HCT116 (cell line): ENCODE measurements around the gene GPR171. TPM values are rescaled to one million over a fixed set of nuclear protein-coding genes. Genes with fewer than 3 reads are reported as not detected.

ENCODE experiments used
- ATAC-seq: fragments of 200-7000 bp; cut with Tn5 transposase; 2 replicates; pipeline ENCODE4 v1.9.1; 2020; ENCODE audit warnings: mild to moderate bottlenecking, moderate library complexity
- BruUV-seq: library from RNA; stranded (reverse); fragments of 400-500 nt; replicated peaks from 2 replicates; lab custom pipeline; 2021; lab: Mats Ljungman, UMichigan
- CTCF ChIA-PET: fragments of 300-600 bp; sonication (Branson Sonifier 250); formaldehyde crosslinking; loops from one replicate; lab custom pipeline; 2021; ENCODE audit warnings: antibody characterized with exemption; lab: Charles Lee
- POLR2A ChIA-PET: fragments of 300-600, 350-600 bp; sonication (Branson Sonifier 250); formaldehyde crosslinking; loops from one replicate; lab custom pipeline; 2021; ENCODE audit warnings: antibody characterized with exemption; lab: Charles Lee
- RAD21 ChIA-PET, 2 experiments: fragments of 300-600 bp; sonication (Branson Sonifier 250); formaldehyde crosslinking; loops; one replicate each; lab custom pipeline; 2023; ENCODE audit warnings: low total read pairs in 2 of 2; ENCODE audit not compliant: uncharacterized antibody in 2 of 2, unreplicated experiment in 2 of 2, low non-redundant PET in 1 of 2; lab: Charles Lee
- DNase-seq: peaks from one replicate; pipeline ENCODE4 v3.0.0-alpha.2; 2010; ENCODE audit warnings: low read depth, low spot score
- H2AFZ ChIP-seq: fragments of 200-600 bp; shearing (Covaris generic), sonication (generic); 2 replicates; pipeline ENCODE4 v1.6.1; 2017; ENCODE audit warnings: low read depth, mixed run types, mixed read lengths, antibody characterized with exemption, low read length; ENCODE audit not compliant: poor library complexity, severe bottlenecking
- H3K27ac ChIP-seq: 2 replicates; pipeline ENCODE4 v1.5.1; 2012; ENCODE audit warnings: low read depth, low read length
- H3K27me3 ChIP-seq: fragments of 200-600 bp; sonication (generic); 2 replicates; pipeline ENCODE4 v1.6.1; 2016; ENCODE audit warnings: mixed run types, low read length, mixed read lengths; ENCODE audit not compliant: insufficient read depth
- H3K36me3 ChIP-seq, 2 experiments: fragments of 200-500 bp in 1 of 2; fragments of 200-600 bp in 1 of 2; sonication (Bioruptor generic) in 1 of 2; sonication (generic) in 1 of 2; 2 replicates each; pipeline versions ENCODE4 v1.5.1 to v1.6.1; 2014 to 2016; ENCODE audit warnings: low read length in 2 of 2, inconsistent platforms in 1 of 2, mixed read lengths in 1 of 2, mixed run types in 1 of 2; ENCODE audit not compliant: insufficient read depth in 2 of 2, control insufficient read depth in 1 of 2
- H3K4me1 ChIP-seq, 2 experiments: fragments of 200-600 bp in 1 of 2; sonication (generic) in 1 of 2; 2 replicates each; pipeline versions ENCODE4 v1.5.1 to v1.6.1; 2012 to 2017; ENCODE audit warnings: low read length in 2 of 2, inconsistent platforms in 1 of 2, mild to moderate bottlenecking in 1 of 2, mixed read lengths in 1 of 2, mixed run types in 1 of 2, moderate library complexity in 1 of 2; ENCODE audit not compliant: insufficient read depth in 2 of 2, control insufficient read depth in 1 of 2
- H3K4me2 ChIP-seq: fragments of 200-600 bp; sonication (generic); 2 replicates; pipeline ENCODE4 v1.6.1; 2017; ENCODE audit warnings: mixed run types, low read length, mixed read lengths
- H3K4me3 ChIP-seq, 2 experiments: fragments of 200-600 bp in 1 of 2; sonication (generic) in 1 of 2; replicated peaks in 1 of 2; 2 replicates each; pipeline ENCODE4 v1.5.1; 2011 to 2016; ENCODE audit warnings: low read length in 2 of 2, control low read depth in 1 of 2, low read depth in 1 of 2, mild to moderate bottlenecking in 1 of 2, mixed read lengths in 1 of 2, mixed run types in 1 of 2
- H3K79me2 ChIP-seq: fragments of 200-600 bp; sonication (generic); 2 replicates; pipeline ENCODE4 v1.6.1; 2017; ENCODE audit warnings: mild to moderate bottlenecking, mixed run types, low read length, moderate library complexity, mixed read lengths; ENCODE audit not compliant: insufficient read depth
- H3K9ac ChIP-seq: fragments of 200-600 bp; sonication (generic); 2 replicates; pipeline ENCODE4 v1.6.1; 2016; ENCODE audit warnings: low read length, mixed read lengths
- H3K9me2 ChIP-seq: fragments of 200-600 bp; sonication (generic), shearing (Covaris generic); 2 replicates; pipeline ENCODE4 v1.6.1; 2017; ENCODE audit warnings: mixed run types, mild to moderate bottlenecking, moderate library complexity; ENCODE audit not compliant: insufficient read depth
- H3K9me3 ChIP-seq, 2 experiments: fragments of 200-500 bp in 1 of 2; fragments of 200-600 bp in 1 of 2; sonication (Bioruptor generic) in 1 of 2; sonication (generic) in 1 of 2; 2 replicates each; pipeline ENCODE4 v1.6.1; 2014 to 2017; ENCODE audit warnings: low read length in 2 of 2, mixed read lengths in 2 of 2, inconsistent platforms in 1 of 2, low read depth in 1 of 2, mild to moderate bottlenecking in 1 of 2, mixed run types in 1 of 2, moderate library complexity in 1 of 2; ENCODE audit not compliant: control insufficient read depth in 1 of 2, insufficient read depth in 1 of 2
- H4K20me1 ChIP-seq: fragments of 200-600 bp; sonication (generic), shearing (Covaris generic); 2 replicates; pipeline ENCODE4 v1.6.1; 2017; ENCODE audit warnings: mixed run types, mild to moderate bottlenecking, moderate library complexity; ENCODE audit not compliant: insufficient read depth
- CBX3 ChIP-seq: IDR thresholded peaks from 2 replicates; pipeline ENCODE4 v1.6.1; 2012; ENCODE audit warnings: low read depth
- CEBPB ChIP-seq: IDR thresholded peaks from 2 replicates; pipeline ENCODE4 v1.6.1; 2012; ENCODE audit warnings: low read depth
- EGR1 ChIP-seq: IDR thresholded peaks from 2 replicates; pipeline ENCODE4 v1.6.1; 2012; ENCODE audit warnings: low read depth
- ELF1 ChIP-seq: IDR thresholded peaks from 2 replicates; pipeline ENCODE4 v1.6.1; 2012; ENCODE audit warnings: low read depth, borderline replicate concordance
- EZH2 ChIP-seq: fragments of 200-600 bp; sonication (generic); IDR thresholded peaks from 2 replicates; pipeline ENCODE4 v1.6.1; 2017; ENCODE audit warnings: antibody characterized with exemption, mixed run types
- EZH2phosphoT487 ChIP-seq: fragments of 200-600 bp; IDR thresholded peaks from 2 replicates; pipeline ENCODE4 v1.6.1; 2018; ENCODE audit warnings: antibody characterized with exemption, borderline replicate concordance
- FOSL1 ChIP-seq: IDR thresholded peaks from 2 replicates; pipeline ENCODE4 v1.6.1; 2012; ENCODE audit warnings: low read depth
- POLR2A ChIP-seq: IDR thresholded peaks from 2 replicates; pipeline ENCODE4 v1.7.0; 2011; ENCODE audit warnings: borderline replicate concordance; ENCODE audit not compliant: insufficient read depth, insufficient read length; ENCODE audit errors: extremely low read depth
- POLR2AphosphoS5 ChIP-seq: IDR thresholded peaks from 2 replicates; pipeline ENCODE4 v1.6.1; 2011; ENCODE audit warnings: mild to moderate bottlenecking, low read depth, low read length, moderate library complexity
- RAD21 ChIP-seq: IDR thresholded peaks from 2 replicates; pipeline ENCODE4 v1.6.1; 2012; ENCODE audit warnings: low read depth, mild to moderate bottlenecking
- REST ChIP-seq: IDR thresholded peaks from 2 replicates; pipeline ENCODE4 v1.6.1; 2012; ENCODE audit warnings: low read depth
- SP1 ChIP-seq: IDR thresholded peaks from 2 replicates; pipeline ENCODE4 v1.6.1; 2012; ENCODE audit warnings: low read depth
- SRF ChIP-seq: IDR thresholded peaks from 2 replicates; pipeline ENCODE4 v1.6.1; 2012; ENCODE audit warnings: low read depth
- YY1 ChIP-seq: IDR thresholded peaks from 2 replicates; pipeline ENCODE4 v1.6.1; 2011; ENCODE audit warnings: low read length, low read depth, moderate library complexity, mild to moderate bottlenecking; ENCODE audit not compliant: insufficient replicate concordance; ENCODE audit errors: extremely low read depth
- ZFX ChIP-seq: fragments of 450-650 bp; IDR thresholded peaks from 2 replicates; pipeline ENCODE4 v1.6.1; 2017
- ZNF274 ChIP-seq: fragments of 200-500 bp; sonication (Bioruptor generic); IDR thresholded peaks from 2 replicates; pipeline ENCODE4 v1.6.1; 2014; ENCODE audit warnings: mild to moderate bottlenecking, low read depth, low read length, inconsistent platforms
- intact Hi-C: fragments of 100-400 bp; cut with micrococcal nuclease; formaldehyde crosslinking; loops from 2 replicates; pipeline ENCODE4 v1.10.0; 2022
- total RNA-seq: library from RNA; stranded (reverse); gene quantifications from one replicate; pipeline ENCODE4 v1.2.1, GENCODE V29; 2021; ENCODE audit not compliant: unreplicated experiment
- TF ChIP-seq, protein P1 (sequence below): IDR thresholded peaks from 2 replicates; pipeline ENCODE4 v1.6.1; 2011; ENCODE audit warnings: mild to moderate bottlenecking, low read length, moderate library complexity; ENCODE audit not compliant: insufficient replicate concordance; ENCODE audit errors: extremely low read depth

The GPR171 gene
- total RNA-seq, 1 experiment from 2014 or later, result not detected

DNA sequence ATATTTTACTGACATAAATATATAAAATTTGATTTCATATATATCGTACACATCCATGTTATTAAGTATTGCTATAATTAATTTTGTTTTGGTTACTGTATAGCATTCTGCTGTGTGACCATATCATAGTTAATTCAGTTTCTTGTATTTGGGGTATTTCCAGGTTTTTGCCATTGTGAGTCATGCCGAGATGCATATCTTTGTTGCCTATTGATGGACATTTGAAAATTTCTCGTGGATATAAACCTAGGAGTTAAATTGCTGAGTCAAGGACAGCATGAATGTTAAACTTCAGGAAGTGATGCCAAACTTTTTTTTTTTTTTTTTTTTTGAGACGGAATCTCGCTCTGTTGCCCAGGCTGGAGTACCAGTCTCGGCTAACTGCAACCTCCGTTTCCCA, 33.7 kb upstream of the GPR171 start:
- Histone ChIP-seq H3K79me2 (no peaks in the 10 kb centered on the region), H3K27ac (no peak overlapping the region), H4K20me1 (no peaks in the 10 kb centered on the region), H3K36me3 (no peaks in the 10 kb centered on the region), H3K9me3 (no peaks in the 10 kb centered on the region), H2AFZ (no peak overlapping the region), H3K27me3 (no peaks in the 10 kb centered on the region), H3K9me2 (no peaks in the 10 kb centered on the region), H3K4me3 (no peak overlapping the region), H3K9ac (no peak overlapping the region), H3K4me2 (no peak overlapping the region), H3K4me1 (no peaks in the 10 kb centered on the region)
- DNase-seq (no peak), ATAC-seq (no peak)
- CTCF ChIA-PET, result no interaction called here
- BruUV-seq, result no TSS peak
- intact Hi-C loops, result no loop called here
- RAD21 ChIA-PET, result no interaction called here
- TF ChIP-seq EZH2 (no peak), EZH2phosphoT487 (no peak), ZNF274 (no peak), CEBPB (no peak), YY1 (no peak), CBX3 (no peak), POLR2AphosphoS5 (no peak), ELF1 (no peak), SP1 (no peak), FOSL1 (no peak), RAD21 (no peak), EGR1 (no peak)
- POLR2A ChIA-PET, result no interaction called here

DNA sequence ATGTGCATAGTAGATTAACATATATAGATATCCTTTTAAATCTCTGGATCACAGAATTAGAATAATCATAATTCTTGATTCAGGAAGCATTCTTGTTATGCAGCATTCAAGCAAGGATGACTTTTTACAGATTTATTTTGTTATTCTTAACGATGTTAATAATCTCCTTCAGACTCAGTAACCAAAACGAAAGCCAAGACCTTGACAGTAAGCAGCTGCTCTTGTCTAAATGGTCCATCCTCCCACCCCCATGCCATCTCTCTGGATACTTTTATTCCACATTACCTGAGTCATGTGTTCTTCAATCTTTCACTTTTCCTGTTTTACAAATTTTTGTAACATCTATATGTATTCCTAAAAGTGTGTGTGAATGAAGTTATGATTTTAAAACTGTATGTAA, 33.3 kb upstream of the GPR171 start:
- ChIA-PET POLR2A (no interaction called here), CTCF (no interaction called here), RAD21 (no interaction called here)
- no peaks in the 10 kb centered on the region for H3K9me2 ChIP-seq
- intact Hi-C loops, result no loop called here
- H3K9me3 ChIP-seq, result no peaks in the 10 kb centered on the region
- no peak for DNase-seq
- H3K36me3 ChIP-seq, result no peaks in the 10 kb centered on the region
- H3K79me2 ChIP-seq, result no peaks in the 10 kb centered on the region
- no peak overlapping the region for H3K9ac ChIP-seq
- H4K20me1 ChIP-seq, result no peaks in the 10 kb centered on the region
- H3K27ac ChIP-seq, result no peak overlapping the region
- no peak overlapping the region for H3K4me3 ChIP-seq
- ATAC-seq, result no peak
- no peaks in the 10 kb centered on the region for H3K4me1 ChIP-seq
- no peak for TF ChIP-seq EGR1
- TF ChIP-seq POLR2AphosphoS5, result no peak
- TF ChIP-seq POLR2A, result no peak
- no peak for TF ChIP-seq EZH2
- TF ChIP-seq, protein P1, sequence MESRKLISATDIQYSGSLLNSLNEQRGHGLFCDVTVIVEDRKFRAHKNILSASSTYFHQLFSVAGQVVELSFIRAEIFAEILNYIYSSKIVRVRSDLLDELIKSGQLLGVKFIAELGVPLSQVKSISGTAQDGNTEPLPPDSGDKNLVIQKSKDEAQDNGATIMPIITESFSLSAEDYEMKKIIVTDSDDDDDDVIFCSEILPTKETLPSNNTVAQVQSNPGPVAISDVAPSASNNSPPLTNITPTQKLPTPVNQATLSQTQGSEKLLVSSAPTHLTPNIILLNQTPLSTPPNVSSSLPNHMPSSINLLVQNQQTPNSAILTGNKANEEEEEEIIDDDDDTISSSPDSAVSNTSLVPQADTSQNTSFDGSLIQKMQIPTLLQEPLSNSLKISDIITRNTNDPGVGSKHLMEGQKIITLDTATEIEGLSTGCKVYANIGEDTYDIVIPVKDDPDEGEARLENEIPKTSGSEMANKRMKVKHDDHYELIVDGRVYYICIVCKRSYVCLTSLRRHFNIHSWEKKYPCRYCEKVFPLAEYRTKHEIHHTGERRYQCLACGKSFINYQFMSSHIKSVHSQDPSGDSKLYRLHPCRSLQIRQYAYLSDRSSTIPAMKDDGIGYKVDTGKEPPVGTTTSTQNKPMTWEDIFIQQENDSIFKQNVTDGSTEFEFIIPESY, result no peak
- no peak for TF ChIP-seq FOSL1
- no peak for TF ChIP-seq SRF
- no peak for TF ChIP-seq REST
- TF ChIP-seq ZFX, result no peak
- TF ChIP-seq SP1, result no peak
- no peak for TF ChIP-seq RAD21
- no peak for TF ChIP-seq EZH2phosphoT487
- TF ChIP-seq YY1, result no peak
- BruUV-seq, result no TSS peak
- H2AFZ ChIP-seq, result no peak overlapping the region
- H3K27me3 ChIP-seq, result no peaks in the 10 kb centered on the region
- H3K4me2 ChIP-seq, result no peak overlapping the region
